Body of pancreas (tissue), 4 donors: ENCODE results near the gene GTF3C2.
A peak's percentile ranks its signal among the peaks of the same experiment; 100 is the strongest.

Source experiments
- POLR2A ChIP-seq, 3 donors: fragments of 450-650 bp; IDR thresholded peaks; one replicate each; pipeline ENCODE4 v1.6.1; 2016; ENCODE audit warnings: antibody characterized with exemption in 3 of 3, mild to moderate bottlenecking in 2 of 3
- TF ChIP-seq, protein P1 (sequence below), 7 experiments: fragments of 450-650 bp in 4 of 7; fragments of 200-600 bp in 3 of 7; sonication (generic) in 3 of 7; IDR thresholded peaks; one replicate each; pipeline ENCODE4 v1.5.1; 2016 to 2019; ENCODE audit warnings: antibody characterized with exemption in 7 of 7

GRCh38 chr2:27303093-27304025, 53.2 kb downstream of the GTF3C2 start:
- TF ChIP-seq, protein P1, sequence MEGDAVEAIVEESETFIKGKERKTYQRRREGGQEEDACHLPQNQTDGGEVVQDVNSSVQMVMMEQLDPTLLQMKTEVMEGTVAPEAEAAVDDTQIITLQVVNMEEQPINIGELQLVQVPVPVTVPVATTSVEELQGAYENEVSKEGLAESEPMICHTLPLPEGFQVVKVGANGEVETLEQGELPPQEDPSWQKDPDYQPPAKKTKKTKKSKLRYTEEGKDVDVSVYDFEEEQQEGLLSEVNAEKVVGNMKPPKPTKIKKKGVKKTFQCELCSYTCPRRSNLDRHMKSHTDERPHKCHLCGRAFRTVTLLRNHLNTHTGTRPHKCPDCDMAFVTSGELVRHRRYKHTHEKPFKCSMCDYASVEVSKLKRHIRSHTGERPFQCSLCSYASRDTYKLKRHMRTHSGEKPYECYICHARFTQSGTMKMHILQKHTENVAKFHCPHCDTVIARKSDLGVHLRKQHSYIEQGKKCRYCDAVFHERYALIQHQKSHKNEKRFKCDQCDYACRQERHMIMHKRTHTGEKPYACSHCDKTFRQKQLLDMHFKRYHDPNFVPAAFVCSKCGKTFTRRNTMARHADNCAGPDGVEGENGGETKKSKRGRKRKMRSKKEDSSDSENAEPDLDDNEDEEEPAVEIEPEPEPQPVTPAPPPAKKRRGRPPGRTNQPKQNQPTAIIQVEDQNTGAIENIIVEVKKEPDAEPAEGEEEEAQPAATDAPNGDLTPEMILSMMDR (IDR thresholded peaks at IDR 0.05), result peak; percentile 42 to 96 (median 92)
- peak in 1 of 3 donors; percentile 18 for TF ChIP-seq POLR2A (IDR thresholded peaks at IDR 0.05)
